HepG2 (cell line): ENCODE results near the gene TRIM43. TPM values are rescaled to one million over a fixed set of nuclear protein-coding genes. Genes with fewer than 3 reads are reported as not detected.
"Not testable (repeated sequence)": the region's sequence is repeated elsewhere in the genome, so short reads cannot be mapped to it uniquely, and the experiment has no call there.

ENCODE experiments used
- ATAC-seq: fragments of 200-7000 bp; cut with Tn5 transposase; 3 replicates; pipeline ENCODE4 v1.9.1; 2020; ENCODE audit warnings: mild to moderate bottlenecking, moderate library complexity
- BruUV-seq: library from RNA; stranded (reverse); fragments of 400-500 nt; replicated peaks from 2 replicates; lab custom pipeline; 2021; lab: Mats Ljungman, UMichigan
- CTCF ChIA-PET: fragments of 300-600 bp; formaldehyde crosslinking; extraction: SDS; loops from one replicate; lab custom pipeline; 2021; ENCODE audit warnings: low total read pairs, inconsistent platforms, low intra/inter-chr PET ratio; lab: Yijun Ruan, JAX
- POLR2A ChIA-PET: fragments of 350-600 bp; sonication (Branson Sonifier 250); formaldehyde crosslinking; loops from one replicate; lab custom pipeline; 2020; ENCODE audit warnings: antibody characterized with exemption, inconsistent platforms; lab: Yijun Ruan, JAX
- DNase-seq: peaks from one replicate; pipeline ENCODE4 v3.0.0-alpha.2; 2015; ENCODE audit warnings: low spot score
- FAIRE-seq: peaks from 3 replicates; lab custom pipeline; 2011; peaks lifted over from hg19 to GRCh38; lab: Jason Lieb, UNC
- H2AFZ ChIP-seq: one replicate; pipeline ENCODE4 v1.6.1; 2011; ENCODE audit warnings: low read length, inconsistent platforms
- H3K27ac ChIP-seq: fragments of 300-600 bp; 3 replicates; pipeline ENCODE4 v1.8.0; 2011; ENCODE audit warnings: mixed run types, mild to moderate bottlenecking, mixed read lengths, low read length, inconsistent platforms; ENCODE audit not compliant: insufficient read depth; ENCODE audit errors: extremely low read length
- H3K27me3 ChIP-seq, 2 experiments: fragments of 200-600 bp in 1 of 2; 2 replicates in 1 of 2; 3 replicates in 1 of 2; pipeline versions ENCODE4 v1.6.0 to v1.8.0; 2011; ENCODE audit warnings: low read length in 2 of 2, mild to moderate bottlenecking in 2 of 2, moderate library complexity in 2 of 2, inconsistent platforms in 1 of 2; ENCODE audit not compliant: insufficient read depth in 2 of 2, control insufficient read depth in 1 of 2
- H3K36me3 ChIP-seq, 2 experiments: fragments of 200-600 bp in 1 of 2; replicated peaks in 1 of 2; 2 replicates in 1 of 2; 3 replicates in 1 of 2; pipeline versions ENCODE4 v1.5.1 to v1.8.0; 2011; ENCODE audit warnings: low read length in 2 of 2, inconsistent platforms in 1 of 2; ENCODE audit not compliant: insufficient read depth in 2 of 2, control insufficient read depth in 1 of 2
- H3K4me1 ChIP-seq: 2 replicates; pipeline ENCODE4 v1.5.1; 2012; ENCODE audit warnings: low read length, inconsistent platforms; ENCODE audit not compliant: insufficient read depth
- H3K4me2 ChIP-seq: 2 replicates; pipeline ENCODE4 v1.6.0; 2011; ENCODE audit warnings: low read depth, low read length, inconsistent platforms
- H3K4me3 ChIP-seq, 3 experiments: fragments of 200-600 bp in 1 of 3; sonication (generic), shearing (Covaris generic) in 1 of 3; replicated peaks in 1 of 3; 2 replicates each; pipeline ENCODE4 v1.5.1; 2011 to 2016; ENCODE audit warnings: low read length in 3 of 3, inconsistent platforms in 2 of 3, low read depth in 2 of 3, mild to moderate bottlenecking in 2 of 3, control low read depth in 1 of 3, mixed read lengths in 1 of 3; ENCODE audit not compliant: insufficient read depth in 1 of 3
- H3K79me2 ChIP-seq: one replicate; pipeline ENCODE4 v1.6.1; 2011; ENCODE audit warnings: low read length, inconsistent platforms; ENCODE audit not compliant: insufficient read depth
- H3K9ac ChIP-seq: 2 replicates; pipeline ENCODE4 v1.6.0; 2011; ENCODE audit warnings: mild to moderate bottlenecking, low read depth, low read length, inconsistent platforms; ENCODE audit not compliant: insufficient read depth
- H3K9me3 ChIP-seq: 2 replicates; pipeline ENCODE4 v1.5.1; 2012; ENCODE audit warnings: mild to moderate bottlenecking, low read length
- H4K20me1 ChIP-seq: 2 replicates; pipeline ENCODE4 v1.6.0; 2011; ENCODE audit warnings: inconsistent platforms, mild to moderate bottlenecking, low read length, moderate library complexity; ENCODE audit not compliant: insufficient read depth
- WGBS: methylation state at CpG from one replicate; pipeline ENCODE4 v1.1.6; 2017; ENCODE audit warnings: low lambda C conversion rate; 5-methylcytosine and 5-hydroxymethylcytosine counted together
- in situ Hi-C: cut with HindIII; loops from 2 replicates; pipeline ENCODE4 v1.10.0; 2017; ENCODE audit warnings: low pct_unique_long_range_greater_than_20kb; ENCODE audit not compliant: extremely low pct_ligation_motif_present
- intact Hi-C: fragments of 100-400 bp; cut with micrococcal nuclease; formaldehyde crosslinking; loops from one replicate; pipeline ENCODE4 v1.10.0; 2022; ENCODE audit not compliant: unreplicated experiment
- polyA plus RNA-seq, 8 experiments: library from polyadenylated mRNA; depleted of rRNA in 3 of 8; stranded (reverse) in 7 of 8; unstranded in 1 of 8; fragments of >200 nt; fragmentation: Illumina TruSeq in 4 of 8; extraction: Trizol in 4 of 8; gene quantifications; 2 replicates each; pipeline versions ENCODE4 v1.2.1 to v1.2.3, GENCODE V29; 2011 to 2016; ENCODE audit warnings: low read depth in 4 of 8, missing spikeins in 1 of 8, mixed read lengths in 1 of 8; ENCODE audit not compliant: insufficient read depth in 1 of 8
- total RNA-seq, 5 experiments: library from RNA; depleted of rRNA; stranded (reverse); fragments of >200 nt; fragmentation: Illumina TruSeq; extraction: Trizol; gene quantifications; 2 replicates each; pipeline ENCODE4 v1.2.3, GENCODE V29; 2016; ENCODE audit warnings: low read depth in 1 of 5

The TRIM43 gene
- total and polyA plus RNA-seq, 2 of the 13 experiments (the other 11 are each of a cell fraction or from before 2014, with no cell fraction given), result not detected

GRCh38 chr2:95633626-95634259 is 41.9 kb downstream of the TRIM43 start:
- DNase-seq, in situ Hi-C loops, POLR2A ChIA-PET, H3K27me3 ChIP-seq, H3K36me3 ChIP-seq, H2AFZ ChIP-seq, H3K4me2 ChIP-seq, H4K20me1 ChIP-seq, H3K4me1 ChIP-seq, FAIRE-seq, ATAC-seq, H3K27ac ChIP-seq, BruUV-seq, intact Hi-C loops, CTCF ChIA-PET, H3K9ac ChIP-seq, H3K4me3 ChIP-seq, H3K79me2 ChIP-seq, H3K9me3 ChIP-seq: not testable (repeated sequence)
- WGBS, result no CpG with 5 or more reads among the region's 2 CpGs

- H3K36me3 ChIP-seq, H3K27me3 ChIP-seq, H3K4me2 ChIP-seq, H3K4me1 ChIP-seq, H3K27ac ChIP-seq, DNase-seq, FAIRE-seq, H3K79me2 ChIP-seq, BruUV-seq, H4K20me1 ChIP-seq, CTCF ChIA-PET, in situ Hi-C loops, H2AFZ ChIP-seq, H3K4me3 ChIP-seq, intact Hi-C loops, H3K9ac ChIP-seq, POLR2A ChIA-PET, H3K9me3 ChIP-seq: not testable (repeated sequence)
- 29% methylated on average over 2 of the region's 25 CpGs for WGBS
- ATAC-seq, result peak; percentile 19; the same call in 1 of the 3 replicates
Observed at GRCh38 chr2:95640515-95641288, 48.9 kb downstream of the TRIM43 start.

GRCh38 chr2:95641289-95641575 is 49.4 kb downstream of the TRIM43 start:
- not testable (repeated sequence) for FAIRE-seq, BruUV-seq

GRCh38 chr2:95641787-95642186 is 50.0 kb downstream of the TRIM43 start:
- H3K4me2 ChIP-seq, intact Hi-C loops, FAIRE-seq, BruUV-seq, H3K27me3 ChIP-seq, in situ Hi-C loops, ATAC-seq, H3K79me2 ChIP-seq, H3K4me3 ChIP-seq, H4K20me1 ChIP-seq, CTCF ChIA-PET, POLR2A ChIA-PET, H3K27ac ChIP-seq, H3K9me3 ChIP-seq, H3K36me3 ChIP-seq, H2AFZ ChIP-seq, DNase-seq, H3K9ac ChIP-seq, H3K4me1 ChIP-seq: not testable (repeated sequence)
- WGBS, result no CpG with 5 or more reads among the region's 2 CpGs

More at GRCh38 chr2:95641289-95641575, 49.4 kb downstream of the TRIM43 start:
- H3K4me3 ChIP-seq, H2AFZ ChIP-seq, CTCF ChIA-PET, H3K79me2 ChIP-seq, H3K9me3 ChIP-seq, DNase-seq, H3K27me3 ChIP-seq, H3K36me3 ChIP-seq, H4K20me1 ChIP-seq, H3K9ac ChIP-seq, POLR2A ChIA-PET, in situ Hi-C loops, H3K4me1 ChIP-seq, H3K27ac ChIP-seq, intact Hi-C loops, H3K4me2 ChIP-seq, ATAC-seq: not testable (repeated sequence)
- WGBS, result no CpG with 5 or more reads among the region's 9 CpGs
